GM18505 (cell line): Measurements from ENCODE around the gene FRYL.
"Not testable (repeated sequence)": the region's sequence is repeated elsewhere in the genome, so short reads cannot be mapped to it uniquely, and the experiment has no call there.

Experiments
- ATAC-seq: cut with Tn5 transposase; IDR thresholded peaks from one replicate; pipeline ENCODE4 v1.9.1; 2021; ENCODE audit not compliant: unreplicated experiment
- POLR2A ChIP-seq: IDR thresholded peaks from 4 replicates; pipeline ENCODE4 v1.6.1; 2011; ENCODE audit warnings: borderline replicate concordance; ENCODE audit not compliant: insufficient read depth, insufficient read length; ENCODE audit errors: extremely low read depth

The FRYL gene

DNA sequence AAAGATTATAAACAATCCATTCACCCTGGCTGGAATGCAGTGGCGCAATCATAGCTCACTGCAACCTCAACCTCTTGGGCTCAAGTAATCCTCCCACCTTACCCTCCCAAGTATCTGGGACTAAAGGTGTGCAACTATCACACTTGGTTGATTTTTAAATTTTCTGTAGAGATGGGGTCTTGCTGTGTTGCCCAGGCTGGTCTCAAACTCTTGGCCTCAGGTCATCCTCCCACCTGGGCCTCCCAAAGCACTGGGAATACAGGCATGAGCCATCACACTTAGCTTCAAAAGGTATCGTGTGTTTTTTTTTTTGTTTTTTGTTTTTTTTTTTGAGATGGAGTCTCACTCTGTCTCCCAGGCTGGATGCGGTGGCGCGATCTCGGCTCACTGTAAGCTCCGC is 71.5 kb downstream of the FRYL start:
- ATAC-seq: no peak
- TF ChIP-seq POLR2A: no peak

DNA sequence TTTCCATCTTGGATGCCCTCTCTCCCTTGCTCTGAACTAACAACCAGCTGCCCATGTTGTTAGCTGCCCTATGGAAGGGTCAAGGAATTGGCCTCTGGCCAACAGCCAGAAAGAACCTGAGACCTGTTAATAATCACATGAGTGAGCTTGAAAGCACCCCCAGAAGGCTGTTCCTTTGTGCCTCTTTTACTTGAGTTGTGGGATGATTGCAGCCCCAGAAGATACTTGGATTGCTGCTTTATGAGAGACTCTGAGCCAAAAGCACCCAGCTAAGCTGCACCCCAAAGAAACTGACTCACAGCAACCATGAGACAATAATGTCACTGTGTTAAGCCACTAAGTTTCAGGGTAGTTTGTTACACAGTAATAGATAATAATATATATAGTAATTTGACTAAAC is 73.3 kb downstream of the FRYL start:
- no peak for ATAC-seq
- TF ChIP-seq POLR2A: no peak

DNA sequence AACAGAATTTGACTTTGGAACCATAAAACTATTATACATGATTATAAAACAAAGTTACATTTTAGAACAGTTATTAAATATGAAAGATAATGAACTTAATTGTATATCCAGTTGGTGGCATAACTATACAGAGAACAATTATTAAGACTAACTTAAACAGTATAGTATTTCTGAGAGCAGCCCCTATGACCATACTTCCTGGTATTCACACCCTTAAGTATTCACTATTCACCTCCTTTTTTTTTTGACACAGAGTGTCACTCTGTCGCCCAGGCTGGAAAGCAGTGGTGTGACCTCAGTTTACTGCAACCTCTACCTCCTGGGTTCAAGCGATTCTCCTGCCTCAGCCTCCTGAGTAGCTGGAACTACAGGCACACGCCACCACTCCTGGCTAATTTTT is 74.5 kb downstream of the FRYL start:
- no peak for TF ChIP-seq POLR2A
- no peak for ATAC-seq

DNA sequence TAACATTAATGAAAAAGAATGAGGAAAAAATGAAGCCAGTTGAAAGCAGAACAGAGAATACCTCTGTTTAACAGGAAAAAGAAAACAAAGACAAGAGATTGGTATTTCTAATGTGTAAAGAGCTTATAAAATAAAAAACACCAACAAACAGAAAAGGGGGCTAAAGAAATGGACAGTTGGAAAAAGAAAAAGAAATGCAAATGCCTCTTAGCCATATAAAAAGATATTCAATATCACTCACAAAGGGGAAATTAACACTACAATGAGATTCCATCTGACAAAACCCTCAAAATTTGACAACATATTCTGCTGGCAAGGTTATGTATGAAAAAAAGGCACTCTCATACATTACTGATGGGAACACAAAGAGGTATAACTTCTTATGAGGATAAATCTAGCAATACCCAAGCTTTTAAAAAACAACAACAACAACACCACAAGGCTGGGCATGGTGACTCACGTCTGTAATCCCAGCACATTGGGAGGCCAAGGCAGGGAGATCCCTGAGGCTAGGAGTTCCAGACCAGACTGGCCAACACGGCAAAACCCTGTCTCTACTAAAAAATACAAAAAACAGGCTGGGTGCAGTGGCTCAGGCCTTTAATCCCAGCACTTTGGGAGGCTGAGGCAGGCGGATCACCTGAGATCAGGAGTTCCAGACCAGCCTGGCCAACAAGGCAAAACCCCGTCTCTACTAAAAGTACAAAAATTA is 75.8 kb downstream of the FRYL start:
- no peak for ATAC-seq
- TF ChIP-seq POLR2A: no peak

DNA sequence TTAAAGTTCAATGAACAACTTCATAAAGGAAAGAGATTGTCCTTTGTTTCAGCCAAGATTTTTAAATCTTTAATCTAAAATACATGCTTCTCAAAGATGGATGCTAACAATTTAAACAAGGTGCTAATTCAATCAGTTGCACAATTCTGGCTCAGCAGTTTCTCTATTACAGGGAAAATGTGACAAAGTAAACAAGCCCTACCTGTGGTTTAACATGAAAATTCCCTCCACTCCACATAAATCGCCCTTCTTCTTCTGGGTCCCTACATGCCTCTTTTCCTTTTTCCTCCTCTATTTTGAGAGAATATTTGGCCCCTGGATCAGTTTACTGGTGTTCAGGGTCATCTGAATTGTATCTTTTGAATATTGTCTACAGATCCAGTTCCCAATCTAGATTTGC is 80.6 kb downstream of the FRYL start:
- no peak for ATAC-seq

DNA sequence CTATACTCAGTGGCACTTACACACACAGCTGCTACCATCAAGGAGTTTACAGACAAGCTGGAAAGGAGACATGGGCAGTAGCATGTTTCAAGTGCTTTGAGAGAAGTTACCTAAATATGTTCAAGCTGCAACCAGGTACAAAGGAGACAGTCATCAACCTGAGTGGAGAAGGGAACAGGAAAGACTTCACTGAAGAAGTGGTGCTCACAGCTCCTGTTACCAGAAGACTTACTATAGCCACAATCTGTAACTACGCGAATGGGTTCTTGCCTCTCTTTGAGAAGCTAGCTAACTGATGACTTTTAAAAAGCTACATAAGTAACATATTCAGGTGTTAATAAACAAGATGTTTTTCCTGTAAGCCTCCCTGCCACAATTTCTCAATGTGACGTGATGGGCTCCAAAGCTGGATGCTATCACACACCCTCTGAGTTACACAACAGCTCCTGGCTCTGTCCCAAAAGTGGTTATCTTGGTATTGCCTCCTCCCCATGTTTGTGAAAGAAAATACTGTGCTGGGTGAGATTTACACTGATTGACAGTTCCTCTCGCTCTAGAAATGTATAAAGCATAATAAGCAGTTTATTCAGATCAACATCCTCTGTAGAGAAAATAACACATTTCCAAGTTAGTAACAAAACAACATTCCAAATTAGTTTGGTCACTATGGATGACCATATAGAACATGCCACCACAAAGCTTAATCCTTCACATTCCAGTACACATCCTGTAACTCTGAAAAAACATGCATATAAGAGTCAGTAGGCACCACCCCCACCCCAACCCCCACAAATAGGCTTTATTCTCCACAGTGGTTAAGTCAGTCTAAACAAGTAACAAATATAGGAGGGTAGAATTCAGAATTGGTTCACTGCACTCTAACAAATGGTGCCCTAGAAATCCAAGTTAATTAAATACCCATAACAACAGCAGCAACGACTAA is 81.8 kb downstream of the FRYL start:
- no peak for ATAC-seq
- no peak for TF ChIP-seq POLR2A

More for the DNA sequence above, 80.6 kb downstream of the FRYL start:
- no peak for TF ChIP-seq POLR2A

DNA sequence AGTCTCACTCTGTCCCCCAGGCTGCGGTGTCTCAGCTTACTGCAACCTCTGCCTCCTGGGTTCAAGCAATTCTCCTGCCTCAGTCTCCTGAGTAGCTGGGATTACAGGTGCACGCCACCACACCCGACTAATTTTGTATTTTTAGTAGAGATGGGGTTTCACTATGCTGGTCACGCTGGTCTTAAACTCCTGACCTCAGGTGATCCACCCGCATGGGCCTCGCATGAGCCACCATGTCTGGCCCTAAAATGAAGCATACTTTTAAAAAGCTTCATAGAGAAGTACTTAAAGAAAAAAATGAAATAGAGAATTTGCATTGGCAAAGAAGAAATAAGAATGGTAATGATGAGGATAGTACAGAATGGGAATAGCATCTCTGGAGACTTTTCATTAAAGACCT is 82.6 kb downstream of the FRYL start:
- ATAC-seq: not testable (repeated sequence)

DNA sequence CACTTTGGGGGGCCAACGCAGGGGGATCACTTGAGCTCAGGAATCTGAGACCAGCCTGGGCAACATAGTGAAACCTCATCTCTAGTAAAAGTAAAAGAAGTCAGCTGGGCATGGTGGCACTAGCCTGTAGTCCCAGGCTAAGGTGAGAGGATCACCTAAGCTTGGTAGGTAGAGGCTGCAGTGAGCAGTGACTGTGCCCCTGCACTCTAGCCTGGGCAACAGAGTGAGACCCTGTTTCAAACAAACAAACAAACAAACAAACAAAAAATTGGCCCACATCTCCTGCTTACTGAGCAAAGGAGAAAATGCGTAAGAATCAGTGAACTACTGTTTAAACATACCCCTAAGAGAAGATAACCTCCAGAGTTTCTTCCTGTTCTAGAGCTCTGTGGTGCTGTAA is 85.3 kb downstream of the FRYL start:
- no peak for ATAC-seq

DNA sequence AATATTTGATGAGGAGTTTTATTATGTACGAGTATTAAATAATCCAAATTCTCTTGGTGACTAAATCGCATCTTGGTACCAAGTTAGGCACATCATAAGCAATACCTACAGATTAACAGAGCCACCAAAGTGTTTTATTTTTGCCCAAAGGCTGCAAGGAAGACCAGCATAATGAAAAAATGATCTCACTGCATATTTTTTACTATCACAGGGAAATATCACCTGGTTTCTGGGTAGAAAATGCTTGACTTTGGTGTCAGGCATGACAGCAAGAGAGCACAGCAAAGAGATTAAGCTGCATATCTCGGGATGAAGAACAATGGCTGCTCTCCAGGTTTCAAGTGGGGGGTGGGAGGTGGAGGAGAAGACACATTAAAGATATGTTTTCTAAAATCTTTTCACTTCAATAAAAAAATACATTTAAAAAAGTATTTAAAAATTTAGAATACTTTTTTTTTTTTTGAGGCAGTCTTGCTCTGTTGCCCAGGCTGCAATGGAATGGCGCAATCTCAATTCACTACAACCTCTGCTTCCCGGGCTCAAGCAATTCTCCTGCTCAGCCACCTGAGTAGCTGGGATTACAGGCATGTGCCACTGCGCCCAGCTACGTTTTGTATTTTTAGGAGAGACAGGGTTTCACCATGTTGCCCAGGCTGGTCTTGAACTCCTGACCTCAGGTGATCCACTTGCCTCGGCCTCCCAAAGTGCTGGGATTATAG is 86.1 kb downstream of the FRYL start:
- TF ChIP-seq POLR2A: no peak
- no peak for ATAC-seq

More for the DNA sequence above, 85.3 kb downstream of the FRYL start:
- no peak for TF ChIP-seq POLR2A

DNA sequence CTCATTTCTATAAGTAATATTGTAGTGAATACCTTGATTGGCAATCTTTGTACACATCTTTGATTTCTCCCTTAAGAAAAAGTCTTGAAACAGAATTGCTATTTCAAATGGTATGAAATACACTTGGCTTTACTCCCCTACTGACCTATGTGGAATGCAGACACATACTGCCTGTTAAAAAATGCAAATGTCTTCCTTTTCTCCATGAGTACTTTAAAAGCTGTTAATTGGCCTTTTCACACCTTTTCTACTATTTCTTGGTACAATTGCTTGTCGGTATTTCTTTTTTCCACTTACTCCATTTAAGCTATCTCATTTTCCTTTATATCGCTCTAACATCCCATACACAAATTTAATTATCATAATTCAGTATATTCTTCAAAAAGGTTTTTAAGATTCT is 87.2 kb downstream of the FRYL start:
- TF ChIP-seq POLR2A: no peak
- ATAC-seq: no peak

DNA sequence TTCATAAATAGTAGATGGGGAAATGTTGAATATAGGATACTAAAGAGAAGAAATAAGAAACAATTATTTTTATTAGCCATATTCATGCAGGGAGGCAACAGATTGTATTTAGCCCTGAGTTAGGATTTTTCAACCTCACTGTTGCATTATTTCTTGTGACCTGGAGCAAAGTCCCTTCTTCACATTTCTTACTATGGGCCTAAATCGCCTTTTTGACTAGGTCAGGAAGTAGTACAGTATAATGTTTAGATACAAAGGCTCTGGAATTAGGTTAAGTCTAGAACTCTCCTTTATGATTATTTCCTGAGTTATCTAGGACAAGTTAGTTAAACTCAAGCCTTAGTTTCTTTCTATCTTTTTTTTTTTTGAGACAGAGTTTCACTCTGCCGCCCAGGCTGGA is 88.0 kb downstream of the FRYL start:
- ATAC-seq: no peak
- no peak for TF ChIP-seq POLR2A

DNA sequence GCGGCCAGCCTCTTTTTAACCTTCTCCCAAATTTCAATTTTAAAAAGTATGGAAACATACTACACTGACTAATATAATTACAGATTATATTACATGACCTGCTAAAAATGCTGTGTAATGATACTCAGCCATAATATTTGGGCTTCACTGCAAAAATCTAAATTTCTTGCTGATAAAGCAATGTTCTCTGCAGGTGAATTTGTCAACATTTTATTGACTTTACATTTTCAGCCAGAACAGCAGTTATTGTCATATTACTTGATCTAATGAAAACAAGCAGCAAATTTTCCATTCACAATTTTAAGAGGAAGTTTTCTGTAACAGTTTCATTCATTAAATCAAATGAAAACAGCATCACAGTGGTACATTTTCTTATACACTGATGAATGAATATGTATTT is 91.1 kb downstream of the FRYL start:
- TF ChIP-seq POLR2A: no peak
- no peak for ATAC-seq

DNA sequence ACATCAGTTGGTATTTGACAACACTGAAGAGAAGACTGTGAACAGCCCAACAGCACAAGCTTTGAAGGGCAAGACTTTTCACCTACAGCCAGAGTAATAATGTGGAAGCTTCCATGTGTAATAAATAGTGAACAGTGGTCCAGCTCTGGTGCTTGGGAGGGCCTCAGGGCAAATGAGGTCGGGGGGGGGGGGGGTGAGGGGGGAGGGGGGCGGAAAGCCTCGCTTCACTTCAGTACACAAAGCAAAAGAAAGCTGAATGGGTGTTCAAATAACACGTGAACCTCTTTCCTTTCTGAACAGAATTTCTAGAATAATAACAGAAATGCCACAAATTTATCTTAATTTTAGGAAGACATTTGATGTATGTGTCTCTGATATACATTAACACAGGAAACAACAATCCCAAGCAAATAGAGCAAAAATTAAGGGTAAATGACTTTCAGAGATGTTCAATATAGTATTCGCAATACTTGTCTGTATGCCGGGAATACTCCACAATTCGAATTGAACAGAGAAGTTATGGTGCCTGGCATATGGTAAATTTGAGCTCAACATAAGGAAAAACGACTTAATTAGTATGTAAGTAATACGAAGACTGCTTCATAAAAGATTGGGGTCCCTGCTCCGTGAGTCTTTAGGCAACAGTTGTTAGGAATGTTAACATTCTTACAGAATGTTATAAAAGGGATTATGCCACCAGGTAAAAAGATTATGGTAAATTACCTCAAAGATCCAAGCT is 92.6 kb downstream of the FRYL start:
- TF ChIP-seq POLR2A: no peak
- ATAC-seq: no peak

DNA sequence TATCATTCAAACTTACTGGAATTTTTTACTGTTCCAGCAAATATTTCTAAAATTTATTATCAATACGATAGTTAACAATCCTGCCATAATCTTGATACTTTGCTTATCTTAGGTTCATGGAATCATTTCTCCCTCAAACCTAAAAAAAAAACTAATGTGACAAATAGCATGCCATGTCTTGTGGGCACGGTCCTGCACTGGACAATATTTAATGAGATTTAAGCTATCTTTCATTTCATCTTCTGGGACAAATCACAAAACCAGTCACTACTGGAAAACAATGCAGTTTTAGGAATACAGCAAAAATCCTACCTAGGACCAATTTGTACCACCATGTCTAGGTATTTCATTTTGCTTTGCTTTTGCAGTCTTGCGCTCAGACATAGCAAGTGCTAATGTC is 93.7 kb downstream of the FRYL start:
- no peak for TF ChIP-seq POLR2A
- no peak for ATAC-seq
